Liver (tissue), 9 donors: ENCODE measurements around the gene ATP7B. TPM values are rescaled to one million over a fixed set of nuclear protein-coding genes. Genes with fewer than 3 reads are reported as not detected.
A peak's percentile ranks its signal among the peaks of the same experiment; 100 is the strongest.

Source experiments
- DNase-seq: peaks from one replicate; pipeline ENCODE4 v3.0.0-alpha.2; 2017; ENCODE audit warnings: low spot score
- H3K27ac ChIP-seq, 2 donors: one replicate each; pipeline ENCODE4 v1.7.0; 2013; ENCODE audit warnings: inconsistent platforms in 2 of 2, low read length in 2 of 2, control low read depth in 1 of 2, low read depth in 1 of 2, mild to moderate bottlenecking in 1 of 2
- H3K27me3 ChIP-seq, 4 donors: one replicate each; pipeline versions ENCODE4 v1.6.1 to v1.7.0; 2013; ENCODE audit warnings: low read length in 3 of 4, inconsistent platforms in 1 of 4, mild to moderate bottlenecking in 1 of 4, moderate library complexity in 1 of 4; ENCODE audit not compliant: control insufficient read depth in 4 of 4, insufficient read depth in 4 of 4
- H3K36me3 ChIP-seq, 4 donors: one replicate each; pipeline versions ENCODE4 v1.6.1 to v1.7.0; 2013; ENCODE audit warnings: low read length in 3 of 4, mild to moderate bottlenecking in 3 of 4, low read depth in 1 of 4, moderate library complexity in 1 of 4; ENCODE audit not compliant: control insufficient read depth in 4 of 4, insufficient read depth in 3 of 4
- H3K4me1 ChIP-seq, 4 donors: one replicate each; pipeline versions ENCODE4 v1.6.1 to v1.7.0; 2013; ENCODE audit warnings: low read length in 3 of 4, mild to moderate bottlenecking in 3 of 4, moderate library complexity in 1 of 4; ENCODE audit not compliant: control insufficient read depth in 4 of 4, insufficient read depth in 4 of 4
- H3K4me3 ChIP-seq, 3 donors: one replicate each; pipeline versions ENCODE4 v1.6.1 to v1.7.0; 2013; ENCODE audit warnings: low read length in 3 of 3, control low read depth in 1 of 3, low read depth in 1 of 3, mild to moderate bottlenecking in 1 of 3
- H3K9ac ChIP-seq, 2 donors: one replicate each; pipeline ENCODE4 v1.7.0; 2013; ENCODE audit warnings: low read length in 2 of 2, mild to moderate bottlenecking in 2 of 2, moderate library complexity in 2 of 2, control low read depth in 1 of 2, low read depth in 1 of 2
- H3K9me3 ChIP-seq, 4 donors: one replicate each; pipeline versions ENCODE4 v1.6.1 to v1.7.0; 2013; ENCODE audit warnings: low read length in 3 of 4; ENCODE audit not compliant: control insufficient read depth in 4 of 4
- CTCF ChIP-seq: fragments of 150-350 bp; IDR thresholded peaks from 2 replicates; pipeline ENCODE4 v1.5.1; 2017; ENCODE audit warnings: improper control_type of control experiment, low read depth, low read length; ENCODE audit not compliant: missing input control
- EGR1 ChIP-seq, 2 donors: IDR thresholded peaks; 2 replicates each; pipeline ENCODE4 v1.6.1; 2016 to 2018; ENCODE audit warnings: antibody characterized with exemption in 2 of 2, low read depth in 2 of 2
- FOXA1 ChIP-seq: IDR thresholded peaks from 2 replicates; pipeline ENCODE4 v1.6.1; 2016; ENCODE audit warnings: antibody characterized with exemption
- FOXA2 ChIP-seq: IDR thresholded peaks from 2 replicates; pipeline ENCODE4 v1.6.1; 2016; ENCODE audit warnings: antibody characterized with exemption
- HNF4A ChIP-seq, 2 donors: conservative IDR thresholded peaks; 2 replicates each; pipeline ENCODE4 v1.6.1; 2016; ENCODE audit warnings: antibody characterized with exemption in 2 of 2, mild to moderate bottlenecking in 2 of 2
- HNF4G ChIP-seq: IDR thresholded peaks from 2 replicates; pipeline ENCODE4 v1.6.1; 2016; ENCODE audit warnings: antibody characterized with exemption
- JUND ChIP-seq, 2 donors: IDR thresholded peaks; 2 replicates each; pipeline ENCODE4 v1.6.1; 2016; ENCODE audit warnings: antibody characterized with exemption in 2 of 2
- MAX ChIP-seq: IDR thresholded peaks from 2 replicates; pipeline ENCODE4 v1.6.1; 2016; ENCODE audit warnings: antibody characterized with exemption
- NR2F2 ChIP-seq: IDR thresholded peaks from 2 replicates; pipeline ENCODE4 v1.6.1; 2016; ENCODE audit warnings: antibody characterized with exemption
- RAD21 ChIP-seq, 2 donors: IDR thresholded peaks; 2 replicates each; pipeline ENCODE4 v1.6.1; 2016; ENCODE audit warnings: antibody characterized with exemption in 2 of 2, mild to moderate bottlenecking in 2 of 2
- RXRA ChIP-seq, 2 donors: IDR thresholded peaks; 2 replicates each; pipeline ENCODE4 v1.6.1; 2017 to 2018; ENCODE audit warnings: antibody characterized with exemption in 2 of 2, mild to moderate bottlenecking in 1 of 2
- SP1 ChIP-seq: IDR thresholded peaks from 2 replicates; pipeline ENCODE4 v1.6.1; 2018; ENCODE audit warnings: antibody characterized with exemption, mild to moderate bottlenecking
- TAF1 ChIP-seq: conservative IDR thresholded peaks from 2 replicates; pipeline ENCODE4 v1.6.1; 2016; ENCODE audit warnings: antibody characterized with exemption, mild to moderate bottlenecking
- YY1 ChIP-seq: IDR thresholded peaks from 2 replicates; pipeline ENCODE4 v1.6.1; 2016; ENCODE audit warnings: antibody characterized with exemption, mild to moderate bottlenecking
- ZBTB33 ChIP-seq: IDR thresholded peaks from 2 replicates; pipeline ENCODE4 v1.6.1; 2016; ENCODE audit warnings: antibody characterized with exemption
- WGBS: extraction: QIAGEN DNeasy Blood & Tissue Kit; methylation state at CpG from one replicate; pipeline ENCODE4 v1.1.7; 2013; 5-methylcytosine and 5-hydroxymethylcytosine counted together
- polyA plus RNA-seq, 2 donors: library from polyadenylated mRNA; stranded (reverse) in 1 of 2; unstranded in 1 of 2; fragments of 200-250 nt in 1 of 2; fragments of >200 nt in 1 of 2; fragmentation: Nextera tagmentation in 1 of 2; extraction: Ambion mirVana in 1 of 2; gene quantifications; one replicate each; pipeline versions ENCODE4 v1.2.1 to v1.2.3, GENCODE V29; 2013 to 2015
- total RNA-seq, 2 donors: library from RNA; depleted of rRNA; stranded (reverse); fragments of >200 nt; gene quantifications; one replicate each; pipeline ENCODE4 v1.2.3, GENCODE V29; 2014
- TF ChIP-seq, protein P1 (sequence below): IDR thresholded peaks from 2 replicates; pipeline ENCODE4 v1.6.1; 2016; ENCODE audit warnings: antibody characterized with exemption, mild to moderate bottlenecking
- TF ChIP-seq, protein P2 (sequence below): IDR thresholded peaks from 2 replicates; pipeline ENCODE4 v1.6.1; 2016; ENCODE audit warnings: antibody characterized with exemption
- donor health status: healthy.
- donor health status: healthy.
- donor health status: healthy.
- donor health status: healthy.
- donor health status: healthy.

Gene ATP7B
- total and polyA plus RNA-seq, 4 donors: 8.0 to 37.7 (median 22.1) TPM

GRCh38 chr13:52006523-52007245 lies 4.6 kb downstream of the ATP7B start:
- H3K9me3 ChIP-seq: no peaks in the 10 kb centered on the region
- 64% methylated on average over 8 of the region's 8 CpGs for WGBS
- no peak overlapping the region for H3K4me3 ChIP-seq
- no peak for DNase-seq
- no peak overlapping the region for H3K9ac ChIP-seq
- H3K27me3 ChIP-seq: no peaks in the 10 kb centered on the region
- peaks cover 3 to 45% (median 29%) of the 10 kb centered on the region in 4 donors for H3K4me1 ChIP-seq
- TF ChIP-seq, protein P1, sequence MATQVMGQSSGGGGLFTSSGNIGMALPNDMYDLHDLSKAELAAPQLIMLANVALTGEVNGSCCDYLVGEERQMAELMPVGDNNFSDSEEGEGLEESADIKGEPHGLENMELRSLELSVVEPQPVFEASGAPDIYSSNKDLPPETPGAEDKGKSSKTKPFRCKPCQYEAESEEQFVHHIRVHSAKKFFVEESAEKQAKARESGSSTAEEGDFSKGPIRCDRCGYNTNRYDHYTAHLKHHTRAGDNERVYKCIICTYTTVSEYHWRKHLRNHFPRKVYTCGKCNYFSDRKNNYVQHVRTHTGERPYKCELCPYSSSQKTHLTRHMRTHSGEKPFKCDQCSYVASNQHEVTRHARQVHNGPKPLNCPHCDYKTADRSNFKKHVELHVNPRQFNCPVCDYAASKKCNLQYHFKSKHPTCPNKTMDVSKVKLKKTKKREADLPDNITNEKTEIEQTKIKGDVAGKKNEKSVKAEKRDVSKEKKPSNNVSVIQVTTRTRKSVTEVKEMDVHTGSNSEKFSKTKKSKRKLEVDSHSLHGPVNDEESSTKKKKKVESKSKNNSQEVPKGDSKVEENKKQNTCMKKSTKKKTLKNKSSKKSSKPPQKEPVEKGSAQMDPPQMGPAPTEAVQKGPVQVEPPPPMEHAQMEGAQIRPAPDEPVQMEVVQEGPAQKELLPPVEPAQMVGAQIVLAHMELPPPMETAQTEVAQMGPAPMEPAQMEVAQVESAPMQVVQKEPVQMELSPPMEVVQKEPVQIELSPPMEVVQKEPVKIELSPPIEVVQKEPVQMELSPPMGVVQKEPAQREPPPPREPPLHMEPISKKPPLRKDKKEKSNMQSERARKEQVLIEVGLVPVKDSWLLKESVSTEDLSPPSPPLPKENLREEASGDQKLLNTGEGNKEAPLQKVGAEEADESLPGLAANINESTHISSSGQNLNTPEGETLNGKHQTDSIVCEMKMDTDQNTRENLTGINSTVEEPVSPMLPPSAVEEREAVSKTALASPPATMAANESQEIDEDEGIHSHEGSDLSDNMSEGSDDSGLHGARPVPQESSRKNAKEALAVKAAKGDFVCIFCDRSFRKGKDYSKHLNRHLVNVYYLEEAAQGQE: no peak
- TF ChIP-seq HNF4A (conservative IDR thresholded peaks at IDR 0.05) (peak in 1 of 2 donors; percentile 15), NR2F2 (no peak)
- H3K27ac ChIP-seq: no peak overlapping the region
- H3K36me3 ChIP-seq: no peaks in the 10 kb centered on the region

DNA sequence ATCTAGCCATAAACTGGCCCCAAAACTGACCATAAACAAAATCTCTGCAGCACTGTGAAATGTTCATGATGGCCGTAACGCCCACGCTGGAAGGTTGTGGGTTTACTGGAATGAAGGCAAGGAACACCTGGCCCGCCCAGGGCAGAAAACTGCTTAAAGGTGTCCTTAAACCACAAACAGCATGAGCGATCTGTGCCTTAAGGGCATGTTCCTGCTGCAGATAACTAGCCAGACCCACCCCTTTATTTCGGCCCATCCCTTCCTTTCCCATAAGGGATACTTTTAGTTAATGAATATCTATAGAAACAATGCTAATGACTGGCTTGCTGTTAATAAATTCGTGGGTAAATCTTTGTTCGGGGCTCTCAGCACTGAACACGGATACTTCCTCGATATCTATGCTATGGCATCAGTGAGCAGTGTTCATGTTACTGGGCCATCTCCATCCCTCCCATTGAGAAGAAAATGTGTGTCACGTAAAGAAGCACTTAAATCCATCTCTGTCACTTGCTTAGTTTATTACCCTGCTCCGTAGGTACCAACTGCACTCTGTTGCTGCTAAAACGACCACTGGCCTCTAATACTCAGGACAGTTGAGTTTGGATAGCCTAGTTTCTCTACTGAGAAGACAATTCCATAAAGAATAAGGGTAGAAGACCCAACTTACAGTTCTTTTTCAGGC lies 5.3 kb downstream of the ATP7B start:
- no peak overlapping the region for H3K4me3 ChIP-seq
- H3K27ac ChIP-seq: no peak overlapping the region
- 91% methylated on average over 13 of the region's 13 CpGs for WGBS
- no peak overlapping the region for H3K9ac ChIP-seq
- no peaks in the 10 kb centered on the region for H3K27me3 ChIP-seq
- peaks cover 3 to 44% (median 27%) of the 10 kb centered on the region in 4 donors for H3K4me1 ChIP-seq
- TF ChIP-seq RXRA (IDR thresholded peaks at IDR 0.05): no peak
- TF ChIP-seq HNF4G: no peak
- TF ChIP-seq ZBTB33: no peak
- TF ChIP-seq, protein P1: no peak
- TF ChIP-seq FOXA2: no peak
- no peak for TF ChIP-seq YY1
- TF ChIP-seq HNF4A (conservative IDR thresholded peaks at IDR 0.05): no peak
- no peak for TF ChIP-seq FOXA1
- TF ChIP-seq TAF1: no peak
- TF ChIP-seq MAX: no peak
- TF ChIP-seq EGR1 (IDR thresholded peaks at IDR 0.05; ENCODE audit: low read depth in 2 of 2): no peak
- TF ChIP-seq, protein P2, sequence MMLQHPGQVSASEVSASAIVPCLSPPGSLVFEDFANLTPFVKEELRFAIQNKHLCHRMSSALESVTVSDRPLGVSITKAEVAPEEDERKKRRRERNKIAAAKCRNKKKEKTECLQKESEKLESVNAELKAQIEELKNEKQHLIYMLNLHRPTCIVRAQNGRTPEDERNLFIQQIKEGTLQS: no peak
- TF ChIP-seq SP1: no peak
- no peak for TF ChIP-seq RAD21 (IDR thresholded peaks at IDR 0.05)
- TF ChIP-seq JUND (IDR thresholded peaks at IDR 0.05): no peak
- no peak for TF ChIP-seq CTCF
- no peaks in the 10 kb centered on the region for H3K36me3 ChIP-seq
- DNase-seq: no peak
- no peaks in the 10 kb centered on the region for H3K9me3 ChIP-seq
